Spleen (tissue), 11 donors: Measurements from ENCODE around the gene MCM9. TPM values are rescaled to one million over a fixed set of nuclear protein-coding genes. Genes with fewer than 3 reads are reported as not detected.

Experiments
- DNase-seq: peaks from one replicate; pipeline ENCODE4 v3.0.0-alpha.2; 2020
- H3K27ac ChIP-seq, 8 donors: fragments of 200-600 bp; sonication (generic) in 7 of 8; 1 replicate in 4 of 8; 2 replicates in 4 of 8; pipeline versions ENCODE4 v1.5.0 to v1.8.0; 2016 to 2021; ENCODE audit warnings: inconsistent platforms in 4 of 8, mild to moderate bottlenecking in 4 of 8, moderate library complexity in 1 of 8
- H3K27me3 ChIP-seq, 7 donors: fragments of 200-600 bp; sonication (generic) in 6 of 7; replicated peaks in 1 of 7; 1 replicate in 4 of 7; 2 replicates in 3 of 7; pipeline versions ENCODE4 v1.5.0 to v1.8.0; 2016 to 2021; ENCODE audit warnings: inconsistent platforms in 3 of 7, mild to moderate bottlenecking in 1 of 7
- H3K36me3 ChIP-seq, 6 donors: fragments of 200-600 bp; sonication (generic) in 5 of 6; 1 replicate in 4 of 6; 2 replicates in 2 of 6; pipeline versions ENCODE4 v1.5.0 to v1.8.0; 2016 to 2021; ENCODE audit warnings: inconsistent platforms in 2 of 6
- H3K4me1 ChIP-seq, 6 donors: fragments of 200-600 bp; sonication (generic) in 5 of 6; 1 replicate in 3 of 6; 2 replicates in 3 of 6; pipeline versions ENCODE4 v1.5.0 to v1.8.0; 2016 to 2021; ENCODE audit warnings: inconsistent platforms in 3 of 6
- H3K4me3 ChIP-seq, 8 donors: fragments of 200-600 bp; sonication (generic) in 7 of 8; 1 replicate in 4 of 8; 2 replicates in 4 of 8; pipeline versions ENCODE4 v1.5.0 to v1.8.0; 2016 to 2021; ENCODE audit warnings: inconsistent platforms in 4 of 8, mild to moderate bottlenecking in 4 of 8, moderate library complexity in 2 of 8
- H3K9me3 ChIP-seq, 8 donors: fragments of 200-600 bp; sonication (generic) in 7 of 8; 1 replicate in 4 of 8; 2 replicates in 4 of 8; pipeline versions ENCODE4 v1.5.0 to v1.8.0; 2016 to 2021; ENCODE audit warnings: inconsistent platforms in 4 of 8
- CTCF ChIP-seq, 11 experiments: fragments of 200-600 bp in 7 of 11; fragments of 450-650 bp in 4 of 11; sonication (generic) in 4 of 11; IDR thresholded peaks in 8 of 11; conservative IDR thresholded peaks in 3 of 11; 1 replicate in 7 of 11; 2 replicates in 4 of 11; pipeline versions ENCODE4 v1.4.0 to v1.8.0; 2016 to 2021; ENCODE audit warnings: antibody characterized with exemption in 11 of 11, inconsistent platforms in 4 of 11, mild to moderate bottlenecking in 1 of 11
- POLR2A ChIP-seq, 3 donors: fragments of 450-650 bp; IDR thresholded peaks; one replicate each; pipeline ENCODE4 v1.5.1; 2017; ENCODE audit warnings: antibody characterized with exemption in 3 of 3, mild to moderate bottlenecking in 1 of 3
- POLR2AphosphoS5 ChIP-seq, 3 donors: sonication (generic); formaldehyde crosslinking; IDR thresholded peaks; one replicate each; pipeline ENCODE4 v1.5.1; 2017; ENCODE audit warnings: antibody characterized with exemption in 3 of 3
- WGBS, 5 donors: extraction: QIAGEN DNeasy Blood & Tissue Kit in 3 of 5; methylation state at CpG; one replicate each; pipeline versions ENCODE4 v1.1.5 to v1.1.7; 2013 to 2018; 5-methylcytosine and 5-hydroxymethylcytosine counted together
- intact Hi-C: fragments of 100-400 bp; cut with DNase I; formaldehyde crosslinking; loops from one replicate; pipeline ENCODE4 v1.15.0; 2023; ENCODE audit warnings: low total_unique reads
- polyA plus RNA-seq, 3 donors: library from polyadenylated mRNA; stranded (reverse); fragments of 200-250 nt; gene quantifications; one replicate each; pipeline ENCODE4 v1.2.1, GENCODE V29; 2013
- total RNA-seq, 7 donors: library from RNA; depleted of rRNA in 3 of 7; stranded (reverse); fragments of >200 nt in 3 of 7; fragmentation: NEBNext Ultra II Directional in 4 of 7; extraction: Animal tissue kit (Norgen Biotek cat#: 25700) in 4 of 7; gene quantifications; one replicate each; pipeline versions ENCODE4 v1.1.0 to v1.2.1, GENCODE V29; 2016 to 2021
- donor health status: healthy with polysubstance abuse.
- donor health status: DM: no; HTN: no; CAD: no; lungs with moderate emphysema.
- donor health status: DM: no; HTN: no; CAD: no.
- donor health status: Bipolar disorder and iron deficiency.
- donor health status: healthy.
- donor health status: DM: no; HTN: no; CAD: no.
- donor health status: DM: yes; HTN: yes; CAD: no.

The MCM9 gene
- total and polyA plus RNA-seq, 10 donors: 3.7 to 33.6 (median 21.5) TPM

GRCh38 chr6:118829817-118830478 lies 105.0 kb downstream of the MCM9 start:
- no peak overlapping the region for H3K27ac ChIP-seq
- intact Hi-C loops: no loop called here
- H3K4me1 ChIP-seq: no peaks in the 10 kb centered on the region
- H3K27me3 ChIP-seq: no peaks in the 10 kb centered on the region
- no peak overlapping the region for H3K4me3 ChIP-seq
- peaks cover 0 to 5% (median 1%) of the 10 kb centered on the region in 8 donors for H3K9me3 ChIP-seq
- peaks cover 0 to 50% (median 38%) of the 10 kb centered on the region in 6 donors for H3K36me3 ChIP-seq
- DNase-seq: no peak
- TF ChIP-seq CTCF (IDR thresholded peaks at IDR 0.05 in 8 of 11, conservative IDR thresholded peaks at IDR 0.05 in 3 of 11) (no peak), POLR2A (IDR thresholded peaks at IDR 0.05) (no peak), POLR2AphosphoS5 (IDR thresholded peaks at IDR 0.05) (no peak)
- 88 to 97% (median 92%) methylated on average over 2 of the region's 2 CpGs for WGBS, 5 donors

- H3K27ac ChIP-seq: no peak overlapping the region
- no peaks in the 10 kb centered on the region for H3K27me3 ChIP-seq
- intact Hi-C loops: no loop called here
- H3K36me3 ChIP-seq: peaks cover 0 to 81% (median 53%) of the 10 kb centered on the region in 6 donors
- H3K9me3 ChIP-seq: no peaks in the 10 kb centered on the region
- TF ChIP-seq CTCF (IDR thresholded peaks at IDR 0.05 in 8 of 11, conservative IDR thresholded peaks at IDR 0.05 in 3 of 11): no peak
- TF ChIP-seq POLR2A (IDR thresholded peaks at IDR 0.05): no peak
- TF ChIP-seq POLR2AphosphoS5 (IDR thresholded peaks at IDR 0.05): no peak
- 88 to 94% (median 91%) methylated on average over 4 of the region's 4 CpGs for WGBS, 5 donors
- DNase-seq: no peak
- H3K4me3 ChIP-seq: no peak overlapping the region
- H3K4me1 ChIP-seq: no peaks in the 10 kb centered on the region
These were observed 108.9 kb downstream of the MCM9 start for GRCh38 chr6:118826096-118826495.

GRCh38 chr6:118825661-118826060 lies 109.3 kb downstream of the MCM9 start:
- no peak for DNase-seq
- no peaks in the 10 kb centered on the region for H3K4me1 ChIP-seq
- no peaks in the 10 kb centered on the region for H3K27me3 ChIP-seq
- no peak overlapping the region for H3K4me3 ChIP-seq
- H3K27ac ChIP-seq: no peak overlapping the region
- no peaks in the 10 kb centered on the region for H3K9me3 ChIP-seq
- WGBS, 5 donors: 91 to 99% (median 94%) methylated on average over 4 of the region's 4 CpGs
- no peak for TF ChIP-seq POLR2AphosphoS5 (IDR thresholded peaks at IDR 0.05)
- TF ChIP-seq POLR2A (IDR thresholded peaks at IDR 0.05): no peak
- no peak for TF ChIP-seq CTCF (IDR thresholded peaks at IDR 0.05 in 8 of 11, conservative IDR thresholded peaks at IDR 0.05 in 3 of 11)
- intact Hi-C loops: no loop called here
- peaks cover 0 to 81% (median 53%) of the 10 kb centered on the region in 6 donors for H3K36me3 ChIP-seq

GRCh38 chr6:118815495-118815894 lies 119.5 kb downstream of the MCM9 start:
- TF ChIP-seq POLR2A (IDR thresholded peaks at IDR 0.05) (no peak), POLR2AphosphoS5 (IDR thresholded peaks at IDR 0.05) (no peak), CTCF (IDR thresholded peaks at IDR 0.05 in 8 of 11, conservative IDR thresholded peaks at IDR 0.05 in 3 of 11) (no peak)
- H3K4me1 ChIP-seq: peaks cover 0 to 7% (median 4%) of the 10 kb centered on the region in 6 donors
- H3K27ac ChIP-seq: no peak overlapping the region
- H3K4me3 ChIP-seq: no peak overlapping the region
- 69 to 95% (median 83%) methylated on average over 2 of the region's 2 CpGs for WGBS, 5 donors
- intact Hi-C loops: no loop called here
- DNase-seq: no peak
- H3K27me3 ChIP-seq: no peaks in the 10 kb centered on the region
- H3K36me3 ChIP-seq: peaks cover 0 to 25% (median 13%) of the 10 kb centered on the region in 6 donors
- H3K9me3 ChIP-seq: peaks cover 0 to 5% (median 0%) of the 10 kb centered on the region in 8 donors
